ENCODE results near the gene NPLOC4. TPM values are rescaled to one million over a fixed set of nuclear protein-coding genes. Genes with fewer than 3 reads are reported as not detected.

Gene NPLOC4
- total and polyA plus RNA-seq, 8 donors: 24.0 to 284 (median 54.8) TPM

DNA sequence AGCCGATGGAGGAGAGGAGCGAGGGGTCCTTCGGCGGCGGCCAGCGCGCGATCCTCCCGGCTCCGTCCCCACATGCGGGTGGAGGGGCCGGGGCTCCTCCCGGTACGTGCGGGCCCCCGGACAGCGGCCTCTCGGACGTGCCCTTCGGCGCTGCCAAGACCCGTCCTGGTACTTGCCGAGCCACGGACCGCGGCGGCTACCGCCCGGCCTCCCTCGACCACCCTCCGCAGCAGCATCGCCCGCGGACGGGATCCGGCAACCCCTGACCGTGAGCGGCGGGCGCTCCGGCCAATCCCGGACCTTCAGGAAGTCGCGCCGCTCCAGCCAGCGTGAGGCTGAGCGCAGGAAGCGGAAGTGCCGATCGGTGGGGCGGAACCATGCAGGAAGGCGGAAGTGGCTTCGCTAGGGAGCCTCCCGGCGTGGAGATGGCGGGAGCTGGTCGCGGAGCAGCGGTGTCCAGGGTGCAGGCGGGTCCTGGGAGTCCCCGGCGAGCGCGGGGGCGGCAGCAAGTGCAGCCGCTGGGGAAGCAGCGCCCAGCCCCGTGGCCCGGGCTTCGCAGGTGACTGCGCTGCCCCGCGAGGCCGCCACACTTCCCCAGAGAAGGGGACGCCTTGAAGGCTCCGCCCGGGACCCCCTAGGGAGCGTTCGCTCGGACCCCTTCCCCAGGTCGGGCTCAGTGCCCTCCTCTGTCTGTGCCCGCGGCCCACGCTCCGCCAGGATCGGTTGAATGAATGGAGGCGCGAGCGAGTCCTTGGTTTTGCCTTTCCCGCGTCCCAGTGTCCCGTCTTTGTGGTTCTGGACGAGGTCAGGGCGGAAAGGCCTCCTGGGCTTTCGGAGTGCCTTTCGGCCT lies 29.7 kb upstream of the NPLOC4 start, which contains the start of the genes CCDC137 and OXLD1:
Gene CCDC137 (plus strand): TSS at position 396 of the 850 bp plus-strand sequence. CDS start 30 bp downstream, at position 426.
Gene OXLD1 (minus strand): TSS at position 264 of the 850 bp plus-strand sequence. CDS start 28 bp downstream, at position 236.
- no peaks in the 10 kb centered on the region for H3K9me3 ChIP-seq
- no peak for TF ChIP-seq EP300 (IDR thresholded peaks at IDR 0.05)
- TF ChIP-seq, protein P1, sequence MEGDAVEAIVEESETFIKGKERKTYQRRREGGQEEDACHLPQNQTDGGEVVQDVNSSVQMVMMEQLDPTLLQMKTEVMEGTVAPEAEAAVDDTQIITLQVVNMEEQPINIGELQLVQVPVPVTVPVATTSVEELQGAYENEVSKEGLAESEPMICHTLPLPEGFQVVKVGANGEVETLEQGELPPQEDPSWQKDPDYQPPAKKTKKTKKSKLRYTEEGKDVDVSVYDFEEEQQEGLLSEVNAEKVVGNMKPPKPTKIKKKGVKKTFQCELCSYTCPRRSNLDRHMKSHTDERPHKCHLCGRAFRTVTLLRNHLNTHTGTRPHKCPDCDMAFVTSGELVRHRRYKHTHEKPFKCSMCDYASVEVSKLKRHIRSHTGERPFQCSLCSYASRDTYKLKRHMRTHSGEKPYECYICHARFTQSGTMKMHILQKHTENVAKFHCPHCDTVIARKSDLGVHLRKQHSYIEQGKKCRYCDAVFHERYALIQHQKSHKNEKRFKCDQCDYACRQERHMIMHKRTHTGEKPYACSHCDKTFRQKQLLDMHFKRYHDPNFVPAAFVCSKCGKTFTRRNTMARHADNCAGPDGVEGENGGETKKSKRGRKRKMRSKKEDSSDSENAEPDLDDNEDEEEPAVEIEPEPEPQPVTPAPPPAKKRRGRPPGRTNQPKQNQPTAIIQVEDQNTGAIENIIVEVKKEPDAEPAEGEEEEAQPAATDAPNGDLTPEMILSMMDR (IDR thresholded peaks at IDR 0.05): no peak
- peak; percentile 88 to 99 (median 93) for TF ChIP-seq POLR2AphosphoS5 (IDR thresholded peaks at IDR 0.05)
- TF ChIP-seq POLR2A (IDR thresholded peaks at IDR 0.05): peak in 2 of 4 donors; percentile 37 to 82
- H3K4me3 ChIP-seq: peak within 1 kb of the TSS; percentile 82 to 99 (median 91)
- H3K36me3 ChIP-seq: peaks cover 13 to 49% (median 45%) of the 10 kb centered on the region in 4 donors
- H3K27me3 ChIP-seq: no peaks in the 10 kb centered on the region
- peak; percentile 98 to 99 for DNase-seq
- peaks cover 20 to 49% (median 35%) of the 10 kb centered on the region in 4 donors for H3K4me1 ChIP-seq
- intact Hi-C loops (cut with DNase I; ENCODE audit: low total_unique reads): no loop called here
- 0 to 1% (median 0%) methylated on average over 48 to 96 of the region's 96 CpGs for WGBS, 5 donors
- H3K27ac ChIP-seq: peak within 1 kb of the TSS; percentile 91 to 97 (median 91)

- no peaks in the 10 kb centered on the region for H3K27me3 ChIP-seq
- no peak for DNase-seq
- peak overlapping the region; percentile 91 to 97 (median 91) for H3K27ac ChIP-seq
- TF ChIP-seq EP300 (IDR thresholded peaks at IDR 0.05) (no peak), POLR2A (IDR thresholded peaks at IDR 0.05) (no peak), POLR2AphosphoS5 (IDR thresholded peaks at IDR 0.05) (no peak)
- TF ChIP-seq, protein P1 (IDR thresholded peaks at IDR 0.05): no peak
- H3K9me3 ChIP-seq: no peaks in the 10 kb centered on the region
- 0 to 1% (median 0%) methylated on average over 4 to 16 of the region's 16 CpGs for WGBS, 5 donors
- H3K4me3 ChIP-seq: peak overlapping the region; percentile 82 to 99 (median 91)
- H3K36me3 ChIP-seq: peaks cover 8 to 44% (median 39%) of the 10 kb centered on the region in 4 donors
- intact Hi-C loops (cut with DNase I; ENCODE audit: low total_unique reads): no loop called here
- H3K4me1 ChIP-seq: peaks cover 20 to 49% (median 36%) of the 10 kb centered on the region in 4 donors
Observed at GRCh38 chr17:81666092-81666341, 29.1 kb upstream of the NPLOC4 start.

DNA sequence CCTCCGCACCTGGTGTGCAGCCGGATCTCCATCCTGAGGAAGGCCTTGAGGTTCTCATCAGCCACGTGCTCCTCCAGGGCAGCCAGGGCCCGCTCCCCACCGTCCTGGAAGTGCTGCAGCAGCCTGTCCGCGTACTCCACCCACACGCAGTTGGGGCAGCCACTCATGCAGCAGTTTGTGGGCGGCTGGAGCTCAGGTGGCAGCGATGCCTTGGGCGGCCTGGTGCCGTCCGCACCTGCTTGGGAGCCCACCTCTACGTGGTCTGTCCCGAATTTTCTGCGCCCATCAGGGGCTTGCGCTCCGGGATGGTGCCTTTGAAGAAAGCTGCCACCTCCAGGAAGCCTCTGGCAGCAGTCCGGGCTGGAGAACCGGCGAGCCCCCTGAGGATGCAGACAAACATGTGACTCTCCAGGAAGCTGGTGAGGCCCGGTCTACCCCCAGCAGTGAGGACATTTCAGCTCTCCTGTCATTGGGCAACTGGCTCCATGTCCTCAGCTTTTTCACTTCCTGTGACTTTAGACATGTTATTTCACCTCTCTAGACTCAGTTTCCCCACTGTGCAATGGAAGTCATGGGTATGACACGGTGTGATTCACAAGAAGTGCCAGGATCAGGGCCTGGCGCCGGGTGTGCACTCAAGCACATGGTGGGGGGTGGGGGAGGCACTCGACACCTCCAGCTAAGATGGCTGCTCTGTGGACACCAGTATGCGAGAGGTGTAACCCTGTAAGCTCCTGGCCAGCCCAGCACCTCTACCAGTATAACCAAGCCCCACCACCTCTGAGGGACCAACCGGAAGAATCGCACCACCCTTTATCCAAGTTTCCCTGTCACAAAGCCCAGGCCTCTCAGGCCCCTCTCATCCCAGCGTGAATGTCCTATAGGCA lies 28.5 kb upstream of the NPLOC4 start:
- peak in 1 of 2 donors; percentile 60 for DNase-seq
- 47 to 64% (median 59%) methylated on average over 20 to 30 of the region's 30 CpGs for WGBS, 5 donors

More for the DNA sequence above, 28.5 kb upstream of the NPLOC4 start:
- Histone ChIP-seq H3K9me3 (no peaks in the 10 kb centered on the region), H3K27me3 (no peaks in the 10 kb centered on the region), H3K4me3 (peak overlapping the region; percentile 82 to 99 (median 91)), H3K36me3 (peaks cover 5 to 38% (median 33%) of the 10 kb centered on the region in 4 donors), H3K27ac (peak overlapping the region; percentile 91 to 97 (median 91)), H3K4me1 (peaks cover 20 to 49% (median 39%) of the 10 kb centered on the region in 4 donors)
- intact Hi-C loops (cut with DNase I; ENCODE audit: low total_unique reads): no loop called here
- TF ChIP-seq, protein P1 (IDR thresholded peaks at IDR 0.05): no peak
- TF ChIP-seq POLR2AphosphoS5 (IDR thresholded peaks at IDR 0.05): no peak
- no peak for TF ChIP-seq POLR2A (IDR thresholded peaks at IDR 0.05)
- no peak for TF ChIP-seq EP300 (IDR thresholded peaks at IDR 0.05)

Measured in stomach (tissue), 9 donors.